Measurements from ENCODE around the gene FGFR4.
"Not testable (repeated sequence)": the region's sequence is repeated elsewhere in the genome, so short reads cannot be mapped to it uniquely, and the experiment has no call there.

Gene FGFR4

GRCh38 chr5:177086654-177087397 lies at the start of gene FGFR4:
FGFR4 (plus strand) TSS chr5:177086915; CDS start chr5:177089603, 2,688 bp downstream.
- DNase-seq, result peak; percentile 11

DNA sequence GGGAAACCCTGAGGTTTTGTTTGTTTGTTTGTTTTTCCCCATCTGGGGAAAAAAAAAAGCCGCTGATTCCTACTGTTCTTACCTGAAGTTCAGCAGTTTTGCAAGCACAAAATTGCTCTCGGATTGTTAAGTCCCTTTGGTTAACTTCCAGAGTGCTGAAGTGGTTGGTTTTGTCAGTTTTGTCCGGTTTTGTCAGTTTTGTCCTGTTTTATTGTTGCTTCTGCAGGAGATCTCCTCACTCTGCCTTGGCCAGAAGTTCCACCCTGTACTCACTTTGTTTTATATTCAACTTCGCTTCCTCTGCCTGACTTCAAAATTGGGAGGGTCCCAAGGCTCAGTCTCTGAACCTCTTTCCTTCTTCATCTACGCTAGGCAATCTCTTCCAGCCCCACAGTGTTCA lies 49.8 kb upstream of the FGFR4 start:
- no peak for DNase-seq

DNA sequence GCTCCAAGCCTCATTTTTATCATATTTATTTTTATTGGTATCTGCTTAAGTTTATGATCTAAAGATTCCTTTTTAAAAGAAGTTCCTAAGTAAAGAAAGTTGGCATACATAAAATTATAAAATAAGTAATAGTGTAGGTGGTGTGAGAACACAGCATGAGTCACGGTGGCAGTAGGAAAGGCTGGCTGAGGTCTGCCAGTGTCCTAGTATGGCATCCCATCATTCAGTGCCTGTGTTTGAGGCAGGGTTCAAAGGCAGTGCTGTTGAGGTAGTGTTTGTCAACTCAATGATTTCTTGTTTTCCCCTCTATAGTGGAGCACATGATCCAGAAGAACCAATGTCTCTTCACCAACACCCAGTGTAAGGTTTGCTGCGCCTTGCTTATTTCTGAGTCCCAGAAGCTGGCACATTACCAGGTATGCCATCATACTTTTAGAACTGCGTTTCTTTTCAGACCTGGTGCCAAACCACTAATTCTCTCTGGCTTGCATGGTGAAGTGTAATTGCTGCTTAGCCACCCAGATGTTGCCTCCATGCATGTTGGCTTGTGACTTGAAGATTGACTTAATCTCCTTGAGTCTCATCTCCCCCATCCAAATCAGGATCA lies 45.8 kb upstream of the FGFR4 start:
- DNase-seq, result no peak

GRCh38 chr5:177041936-177042335 lies 44.8 kb upstream of the FGFR4 start:
- no peak for DNase-seq

DNA sequence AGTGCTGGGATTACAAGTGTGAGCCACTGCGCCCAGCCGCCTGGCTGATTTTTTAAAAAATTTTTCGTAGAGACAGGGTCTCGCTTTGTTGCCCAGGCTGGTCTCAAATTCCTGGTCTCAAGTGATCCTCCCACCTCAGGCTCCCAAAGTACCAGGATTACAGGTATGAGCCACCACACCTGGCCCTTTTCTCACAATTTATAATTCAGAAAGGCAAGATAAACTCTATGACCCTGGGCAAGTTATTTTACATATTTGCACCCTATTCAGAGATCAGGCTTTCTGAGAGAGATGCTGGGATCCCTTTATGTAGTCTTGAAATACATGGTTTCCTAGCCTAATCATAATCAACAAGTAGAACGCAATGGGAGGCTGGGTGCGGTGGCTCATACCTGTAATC lies 43.6 kb upstream of the FGFR4 start:
- no peak for DNase-seq

- DNase-seq, result no peak
Measured at GRCh38 chr5:177043958-177044357, 42.8 kb upstream of the FGFR4 start.

GRCh38 chr5:177044641-177045040 lies 42.1 kb upstream of the FGFR4 start:
- DNase-seq, result no peak

DNA sequence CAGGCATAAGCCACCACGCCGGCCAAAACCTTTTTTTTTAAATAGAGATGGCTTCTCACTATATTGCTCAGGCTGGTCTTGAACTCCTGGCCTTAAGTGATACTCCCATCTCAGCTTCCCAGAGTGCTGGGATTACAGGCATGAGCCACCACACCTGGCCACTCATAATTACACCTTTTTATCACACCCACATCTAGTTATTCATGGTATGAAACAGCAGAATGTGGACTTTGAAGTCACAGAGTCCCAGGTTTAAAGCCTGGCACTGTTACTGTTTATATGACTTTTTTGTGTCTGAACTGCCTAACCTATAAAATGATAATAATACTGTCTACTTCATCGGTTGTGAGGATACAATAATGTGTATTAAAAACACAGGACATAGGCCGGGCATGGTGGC lies 41.1 kb upstream of the FGFR4 start:
- DNase-seq, result no peak

GRCh38 chr5:177048531-177048930 lies 38.2 kb upstream of the FGFR4 start:
- not testable (repeated sequence) for DNase-seq

- no peak for DNase-seq
Measured at GRCh38 chr5:177049285-177049684, 37.4 kb upstream of the FGFR4 start.

DNA sequence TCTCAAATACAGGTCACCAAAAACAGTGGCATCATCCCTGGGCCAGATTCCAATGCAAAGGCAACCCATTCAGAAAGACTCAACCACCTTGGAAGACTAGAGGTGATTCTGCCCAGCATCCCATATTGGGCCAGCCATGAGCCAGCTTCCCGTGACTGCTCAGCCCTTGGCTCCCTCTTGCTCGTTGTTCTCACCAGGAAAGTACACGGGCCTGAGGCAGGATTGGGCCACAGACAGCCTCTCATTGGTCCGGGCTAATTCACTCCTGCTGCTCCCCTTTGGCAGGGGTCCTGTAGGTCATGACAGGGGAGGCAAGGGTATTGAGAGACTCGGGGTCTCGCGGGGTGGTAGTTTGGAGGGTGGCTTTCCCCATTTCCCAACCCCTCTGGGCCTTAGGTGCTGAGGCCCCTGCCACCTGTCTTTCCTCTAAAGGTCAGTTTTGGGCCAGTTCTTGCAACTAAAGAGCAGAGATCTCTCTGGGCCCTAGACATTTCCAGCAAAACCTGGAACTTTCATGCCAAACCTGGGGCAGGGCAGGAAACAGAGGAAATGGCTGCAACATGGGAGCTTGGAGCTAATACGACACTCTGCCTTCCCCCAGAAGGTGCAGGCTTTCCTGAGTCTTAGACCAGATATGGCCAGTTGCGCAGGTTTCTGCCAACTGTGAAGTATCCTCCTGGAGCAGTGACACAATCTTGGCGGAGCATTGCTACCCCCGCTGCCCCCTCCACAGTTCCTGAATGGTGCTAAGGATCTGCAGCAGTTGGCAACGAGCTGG lies 22.0 kb upstream of the FGFR4 start:
- DNase-seq, result no peak

GRCh38 chr5:177065491-177065890 lies 21.2 kb upstream of the FGFR4 start:
- DNase-seq, result no peak

- DNase-seq, result no peak
Measured at GRCh38 chr5:177066224-177066623, 20.5 kb upstream of the FGFR4 start.

GRCh38 chr5:177067503-177067902 lies 19.2 kb upstream of the FGFR4 start:
- DNase-seq, result no peak

GRCh38 chr5:177070536-177071191 lies 16.1 kb upstream of the FGFR4 start:
- DNase-seq, result no peak

DNA sequence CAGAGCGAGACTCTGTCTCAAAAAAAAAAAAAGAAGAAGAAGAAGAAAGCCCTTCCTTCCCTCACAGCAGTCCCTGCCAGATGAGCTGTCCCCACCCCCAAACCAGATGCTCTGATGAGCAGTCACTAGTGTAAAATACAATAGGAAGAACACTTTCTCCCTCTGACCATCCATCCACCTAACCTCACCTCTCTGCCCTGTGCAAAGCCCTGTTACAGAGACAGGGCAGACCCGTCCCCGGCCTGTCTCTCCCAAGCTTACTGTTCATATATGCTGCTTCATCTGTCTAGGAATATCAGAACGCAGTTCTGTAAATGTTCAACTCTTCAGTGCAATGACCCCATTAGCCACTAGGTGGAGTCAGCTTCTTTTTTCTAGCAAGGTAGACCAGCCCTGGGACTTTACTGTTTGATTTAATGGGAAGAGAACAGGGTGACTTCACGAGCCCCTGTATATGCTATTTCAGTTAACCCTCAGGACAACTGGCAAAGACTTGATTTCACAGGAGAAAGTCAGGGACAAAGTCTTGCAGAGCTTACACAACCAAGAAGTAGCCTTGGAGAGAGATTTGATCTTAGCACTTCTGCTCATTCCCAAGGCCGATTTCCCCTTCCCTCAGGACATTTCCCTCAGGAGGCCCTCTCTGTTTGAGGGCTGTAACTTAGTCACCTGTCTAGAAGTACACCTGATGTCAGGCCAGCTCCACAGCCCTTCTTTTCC lies 14.9 kb upstream of the FGFR4 start:
- peak; percentile 74 for DNase-seq

GRCh38 chr5:177077335-177077734 lies 9.4 kb upstream of the FGFR4 start:
- DNase-seq, result no peak

GRCh38 chr5:177079606-177080005 lies 7.1 kb upstream of the FGFR4 start:
- no peak for DNase-seq

GRCh38 chr5:177080265-177080664 lies 6.5 kb upstream of the FGFR4 start:
- no peak for DNase-seq

- DNase-seq, result no peak
Measured at GRCh38 chr5:177081859-177082258, 4.9 kb upstream of the FGFR4 start.

DNA sequence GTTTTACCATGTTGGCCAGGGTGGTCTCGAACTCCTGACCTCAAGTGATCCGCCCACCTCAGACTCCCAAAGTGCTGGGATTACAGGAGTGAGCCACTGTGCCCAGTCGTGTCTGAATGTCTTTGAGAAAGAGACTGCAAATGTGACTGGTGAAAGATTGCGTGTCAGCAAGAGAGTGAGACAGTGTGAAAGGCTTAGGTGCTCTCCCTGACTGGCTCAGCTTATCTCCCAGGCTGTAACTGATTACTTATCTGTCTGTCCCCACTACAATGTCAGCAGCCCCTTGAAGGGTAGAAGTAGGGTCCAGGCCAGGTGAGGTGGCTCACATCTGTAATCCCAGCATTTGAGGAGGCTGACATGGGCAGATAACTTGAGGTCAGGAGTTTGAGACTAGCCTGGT lies 3.4 kb upstream of the FGFR4 start:
- DNase-seq, result no peak

- no peak for DNase-seq
Measured at GRCh38 chr5:177084175-177084574, 2.5 kb upstream of the FGFR4 start.
